Suppressor macrophage treated with lipopolysaccharide for 4 hours (primary cell): ENCODE results near the gene INPP4A.
"Not testable (repeated sequence)": the region's sequence is repeated elsewhere in the genome, so short reads cannot be mapped to it uniquely, and the experiment has no call there.

Experiments used
- DNase-seq: peaks from one replicate; pipeline ENCODE4 v3.0.0-alpha.2; 2020

INPP4A gene

GRCh38 chr2:98444436-98445176 is at the start of gene INPP4A:
INPP4A (plus strand) TSS chr2:98444858; CDS start chr2:98520049, 75,191 bp downstream.
- peak; percentile 83 for DNase-seq

GRCh38 chr2:98395977-98396376 is 48.7 kb upstream of the INPP4A start:
- no peak for DNase-seq

- no peak for DNase-seq
These were observed 47.8 kb upstream of the INPP4A start for GRCh38 chr2:98396745-98397355.

- DNase-seq = no peak
These were observed 45.5 kb upstream of the INPP4A start for GRCh38 chr2:98399140-98399539.

GRCh38 chr2:98403878-98404277 is 40.8 kb upstream of the INPP4A start:
- no peak for DNase-seq

- no peak for DNase-seq
These were observed 40.0 kb upstream of the INPP4A start for GRCh38 chr2:98404556-98405250.

- DNase-seq = no peak
These were observed 39.4 kb upstream of the INPP4A start for GRCh38 chr2:98405301-98405700.

- DNase-seq = no peak
These were observed 36.5 kb upstream of the INPP4A start for GRCh38 chr2:98408155-98408554.

GRCh38 chr2:98412751-98413458 is 31.8 kb upstream of the INPP4A start:
- DNase-seq = peak; percentile 86

GRCh38 chr2:98414246-98414645 is 30.4 kb upstream of the INPP4A start:
- DNase-seq = not testable (repeated sequence)

- not testable (repeated sequence) for DNase-seq
These were observed 28.9 kb upstream of the INPP4A start for GRCh38 chr2:98415719-98416248.

- DNase-seq = no peak
These were observed 28.1 kb upstream of the INPP4A start for GRCh38 chr2:98416383-98417159.

GRCh38 chr2:98419544-98419943 is 25.1 kb upstream of the INPP4A start:
- DNase-seq = no peak

GRCh38 chr2:98419977-98420725 is 24.5 kb upstream of the INPP4A start:
- DNase-seq = no peak

GRCh38 chr2:98422449-98422848 is 22.2 kb upstream of the INPP4A start:
- no peak for DNase-seq

GRCh38 chr2:98426771-98427170 is 17.9 kb upstream of the INPP4A start:
- DNase-seq = no peak

GRCh38 chr2:98432145-98432544 is 12.5 kb upstream of the INPP4A start:
- DNase-seq = no peak

GRCh38 chr2:98433363-98433964 is 11.2 kb upstream of the INPP4A start:
- no peak for DNase-seq

GRCh38 chr2:98434492-98434891 is 10.2 kb upstream of the INPP4A start:
- DNase-seq = no peak

GRCh38 chr2:98435670-98436069 is 9.0 kb upstream of the INPP4A start:
- not testable (repeated sequence) for DNase-seq

GRCh38 chr2:98436734-98437133 is 7.9 kb upstream of the INPP4A start:
- DNase-seq = no peak
